Endothelial cell of umbilical vein (primary cell): ENCODE results near the gene ITGA5. TPM values are rescaled to one million over a fixed set of nuclear protein-coding genes. Genes with fewer than 3 reads are reported as not detected.

ENCODE experiments used
- BruUV-seq: library from RNA; stranded (reverse); fragments of 400-500 nt; replicated peaks from 2 replicates; lab custom pipeline; 2021; lab: Mats Ljungman, UMichigan
- CTCF ChIA-PET: fragments of 300-600, 350-600 bp; sonication (Branson Sonifier 250); formaldehyde crosslinking; loops from one replicate; lab custom pipeline; 2021; ENCODE audit warnings: antibody characterized with exemption, inconsistent platforms; lab: Charles Lee
- POLR2A ChIA-PET: fragments of 300-600, 350-600 bp; sonication (Branson Sonifier 250); formaldehyde crosslinking; loops from one replicate; lab custom pipeline; 2021; ENCODE audit warnings: antibody characterized with exemption, inconsistent platforms; lab: Charles Lee
- DNase-seq: peaks from one replicate; pipeline ENCODE4 v3.0.0-alpha.2; 2011; ENCODE audit warnings: low read depth, low spot score
- FAIRE-seq: peaks from 2 replicates; lab custom pipeline; 2011; peaks lifted over from hg19 to GRCh38; lab: Jason Lieb, UNC
- H2AFZ ChIP-seq: 2 replicates; pipeline ENCODE4 v1.6.0; 2012; ENCODE audit warnings: low read depth, low read length, control low read depth, inconsistent platforms
- H3K27ac ChIP-seq: 2 replicates; pipeline ENCODE4 v1.5.1; 2011; ENCODE audit warnings: low read depth, mild to moderate bottlenecking, control low read depth, low read length, moderate library complexity; ENCODE audit not compliant: insufficient read depth
- H3K27me3 ChIP-seq, 2 experiments: 2 replicates each; pipeline versions ENCODE4 v1.6.0 to v1.6.1; 2011; ENCODE audit warnings: low read length in 2 of 2, mixed read lengths in 1 of 2; ENCODE audit not compliant: control insufficient read depth in 2 of 2, insufficient read depth in 2 of 2
- H3K36me3 ChIP-seq, 2 experiments: 2 replicates in 1 of 2; 3 replicates in 1 of 2; pipeline ENCODE4 v1.5.1; 2011; ENCODE audit warnings: low read length in 2 of 2, mild to moderate bottlenecking in 1 of 2, moderate library complexity in 1 of 2; ENCODE audit not compliant: control insufficient read depth in 2 of 2, insufficient read depth in 2 of 2; ENCODE audit errors: extremely low read depth in 1 of 2
- H3K4me1 ChIP-seq: 3 replicates; pipeline ENCODE4 v1.5.1; 2011; ENCODE audit warnings: mild to moderate bottlenecking, low read length; ENCODE audit not compliant: control insufficient read depth, insufficient read depth; ENCODE audit errors: extremely low read depth
- H3K4me2 ChIP-seq: 2 replicates; pipeline ENCODE4 v1.6.1; 2011; ENCODE audit warnings: low read length, control low read depth, mixed read lengths; ENCODE audit not compliant: insufficient read depth
- H3K4me3 ChIP-seq, 3 experiments: fragments of 200-600 bp in 1 of 3; sonication (generic), shearing (Covaris generic) in 1 of 3; replicated peaks in 1 of 3; 2 replicates each; pipeline ENCODE4 v1.5.1; 2011 to 2016; ENCODE audit warnings: control low read depth in 3 of 3, low read length in 3 of 3, mild to moderate bottlenecking in 2 of 3, inconsistent platforms in 1 of 3, low read depth in 1 of 3, moderate library complexity in 1 of 3; ENCODE audit not compliant: insufficient read depth in 1 of 3
- H3K79me2 ChIP-seq: 2 replicates; pipeline ENCODE4 v1.6.0; 2012; ENCODE audit warnings: low read length, inconsistent platforms; ENCODE audit not compliant: control insufficient read depth, insufficient read depth
- H3K9ac ChIP-seq: replicated peaks from 2 replicates; pipeline ENCODE3; 2011; ENCODE audit warnings: low read length, control low read depth; ENCODE audit not compliant: insufficient read depth; ENCODE audit errors: extremely low read depth
- H3K9me1 ChIP-seq: replicated peaks from 3 replicates; pipeline ENCODE4 v1.6.0; 2011; ENCODE audit warnings: mild to moderate bottlenecking, low read length; ENCODE audit not compliant: control insufficient read depth, insufficient read depth; ENCODE audit errors: extremely low read depth
- H3K9me3 ChIP-seq: replicated peaks from 2 replicates; pipeline ENCODE4 v1.5.1; 2012; ENCODE audit warnings: low read length, inconsistent platforms; ENCODE audit not compliant: control insufficient read depth, insufficient read depth
- H4K20me1 ChIP-seq: replicated peaks from 2 replicates; pipeline ENCODE3; 2011; ENCODE audit warnings: mild to moderate bottlenecking, low read length; ENCODE audit not compliant: control insufficient read depth, insufficient read depth; ENCODE audit errors: extremely low read depth
- EZH2 ChIP-seq: IDR thresholded peaks from 2 replicates; pipeline ENCODE4 v1.6.1; 2012; ENCODE audit warnings: borderline replicate concordance, low read depth, mild to moderate bottlenecking, moderate library complexity, low read length, inconsistent platforms; ENCODE audit not compliant: severe bottlenecking
- FOS ChIP-seq: IDR thresholded peaks from 2 replicates; pipeline ENCODE4 v1.6.1; 2011; ENCODE audit warnings: mild to moderate bottlenecking, low read length, moderate library complexity, borderline replicate concordance; ENCODE audit not compliant: insufficient read depth
- GATA2 ChIP-seq: IDR thresholded peaks from 2 replicates; pipeline ENCODE4 v1.7.0; 2011; ENCODE audit warnings: low read depth, mild to moderate bottlenecking, moderate library complexity, mixed read lengths, low read length; ENCODE audit not compliant: insufficient read length, insufficient read depth
- JUN ChIP-seq: IDR thresholded peaks from 2 replicates; pipeline ENCODE4 v1.6.1; 2011; ENCODE audit warnings: borderline replicate concordance, low read depth; ENCODE audit not compliant: insufficient read length, insufficient read depth
- POLR2A ChIP-seq: IDR thresholded peaks from 2 replicates; pipeline ENCODE4 v1.6.1; 2012; ENCODE audit warnings: low read depth, mild to moderate bottlenecking, control low read depth, low read length
- dilution Hi-C: fragments of 300-500 bp; cut with MboI; formaldehyde crosslinking; loops from one replicate; pipeline ENCODE4 v1.15.0; 2019; ENCODE audit warnings: low sequenced_read_pairs; ENCODE audit not compliant: extremely low pct_ligation_motif_present
- intact Hi-C: fragments of 100-400 bp; cut with micrococcal nuclease; formaldehyde crosslinking; loops from one replicate; pipeline ENCODE4 v1.10.0; 2022
- polyA plus RNA-seq, 4 experiments: library from polyadenylated mRNA; depleted of rRNA in 3 of 4; stranded (reverse) in 3 of 4; unstranded in 1 of 4; fragments of >200 nt; gene quantifications; 2 replicates each; pipeline versions ENCODE4 v1.2.1 to v1.2.3, GENCODE V29; 2011 to 2012; ENCODE audit warnings: missing spikeins in 1 of 4
- total RNA-seq: library from RNA; stranded (reverse); gene quantifications from 2 replicates; pipeline ENCODE4 v1.2.3, GENCODE V29; 2021
- TF ChIP-seq, protein P1 (sequence below), 2 donors: IDR thresholded peaks; 1 replicate in 1 of 2; 2 replicates in 1 of 2; pipeline ENCODE4 v1.5.1; 2011; ENCODE audit warnings: low read length in 2 of 2, mild to moderate bottlenecking in 2 of 2, moderate library complexity in 2 of 2, control low read depth in 1 of 2, inconsistent platforms in 1 of 2, low read depth in 1 of 2; ENCODE audit not compliant: insufficient read depth in 1 of 2; ENCODE audit errors: extremely low read depth in 1 of 2

The ITGA5 gene
- total and polyA plus RNA-seq, 2 donors (not counting 3 experiments of a cell fraction or from before 2014, with no cell fraction given), result 657 to 938 TPM

DNA sequence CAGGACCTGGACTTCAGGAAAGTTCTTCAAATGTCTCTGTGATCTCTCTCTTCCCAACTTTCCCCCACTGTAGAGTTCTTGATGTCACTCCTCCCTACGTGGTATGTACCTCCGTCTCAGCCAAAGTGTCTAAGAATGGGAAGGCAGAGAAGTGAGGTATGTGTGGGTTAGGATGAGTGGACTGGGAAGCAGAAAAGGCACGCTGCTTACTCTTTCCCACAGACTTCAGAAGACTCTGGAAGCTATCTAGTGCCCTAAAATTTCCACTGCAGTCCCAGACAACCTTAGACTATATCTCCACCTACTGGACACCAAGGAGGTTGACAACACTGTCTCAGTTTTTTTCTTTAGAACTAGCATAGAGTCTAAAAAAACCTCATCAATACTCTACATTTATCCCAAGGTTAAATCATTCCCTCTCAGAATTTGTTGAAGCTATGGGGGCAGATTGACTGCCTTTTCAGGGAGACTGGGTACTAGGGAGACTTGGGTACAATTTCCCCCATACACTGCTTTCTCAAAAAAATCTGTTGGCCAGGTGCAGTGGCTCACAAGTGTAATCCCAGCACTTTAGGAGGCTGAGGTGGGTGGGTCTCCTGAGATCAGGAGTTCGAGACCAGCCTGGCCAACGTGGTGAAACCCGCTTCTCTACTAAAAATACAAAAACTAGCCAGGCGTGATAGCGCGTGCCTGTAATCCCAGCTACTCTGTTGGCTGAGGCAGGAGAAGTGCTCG is 20.6 kb upstream of the ITGA5 start:
- DNase-seq (peak; percentile 77), FAIRE-seq (peak; percentile 98)
- dilution Hi-C loops, result no loop called here
- peak overlapping the region; percentile 6 for H3K27ac ChIP-seq
- H3K4me1 ChIP-seq, result peaks cover 7% of the 10 kb centered on the region
- intact Hi-C loops, result loop anchor here (1.0 kb wide), 6 partner anchors 20 to 69 kb away; partner anchors contain the start of gene ITGA5
- no peak overlapping the region for H3K9ac ChIP-seq
- H2AFZ ChIP-seq, result peak overlapping the region; percentile 69
- H3K9me3 ChIP-seq, result no peaks in the 10 kb centered on the region
- peaks cover 2% of the 10 kb centered on the region for H3K79me2 ChIP-seq
- TF ChIP-seq GATA2 (no peak), EZH2 (no peak), POLR2A (no peak), FOS (no peak), JUN (no peak)
- TF ChIP-seq, protein P1, sequence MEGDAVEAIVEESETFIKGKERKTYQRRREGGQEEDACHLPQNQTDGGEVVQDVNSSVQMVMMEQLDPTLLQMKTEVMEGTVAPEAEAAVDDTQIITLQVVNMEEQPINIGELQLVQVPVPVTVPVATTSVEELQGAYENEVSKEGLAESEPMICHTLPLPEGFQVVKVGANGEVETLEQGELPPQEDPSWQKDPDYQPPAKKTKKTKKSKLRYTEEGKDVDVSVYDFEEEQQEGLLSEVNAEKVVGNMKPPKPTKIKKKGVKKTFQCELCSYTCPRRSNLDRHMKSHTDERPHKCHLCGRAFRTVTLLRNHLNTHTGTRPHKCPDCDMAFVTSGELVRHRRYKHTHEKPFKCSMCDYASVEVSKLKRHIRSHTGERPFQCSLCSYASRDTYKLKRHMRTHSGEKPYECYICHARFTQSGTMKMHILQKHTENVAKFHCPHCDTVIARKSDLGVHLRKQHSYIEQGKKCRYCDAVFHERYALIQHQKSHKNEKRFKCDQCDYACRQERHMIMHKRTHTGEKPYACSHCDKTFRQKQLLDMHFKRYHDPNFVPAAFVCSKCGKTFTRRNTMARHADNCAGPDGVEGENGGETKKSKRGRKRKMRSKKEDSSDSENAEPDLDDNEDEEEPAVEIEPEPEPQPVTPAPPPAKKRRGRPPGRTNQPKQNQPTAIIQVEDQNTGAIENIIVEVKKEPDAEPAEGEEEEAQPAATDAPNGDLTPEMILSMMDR (IDR thresholded peaks at IDR 0.05; ENCODE audit: extremely low read depth in 1 of 2, insufficient read depth in 1 of 2, low read depth in 1 of 2, low read length in 2 of 2), result peak; percentile 62 to 64
- no peak overlapping the region for H3K4me3 ChIP-seq
- no peaks in the 10 kb centered on the region for H3K36me3 ChIP-seq
- no TSS peak for BruUV-seq
- CTCF ChIA-PET, result interaction anchor here (0.6 to 12.1 kb wide), 25 partner anchors 11 to 188 kb away, joined by 3 to 517 read pairs (median 5); partner anchors contain the start of gene ZNF385A
- H3K4me2 ChIP-seq, result no peak overlapping the region
- no peaks in the 10 kb centered on the region for H3K27me3 ChIP-seq
- POLR2A ChIA-PET, result interaction anchor here (0.5 to 1.2 kb wide), 6 partner anchors 20 to 44 kb away, joined by 3 to 8 read pairs (median 4); no protein-coding TSS in a partner anchor
- H4K20me1 ChIP-seq, result no peaks in the 10 kb centered on the region
- H3K9me1 ChIP-seq, result no peaks in the 10 kb centered on the region
